ENCODE measurements around the gene ADCY5.

ADCY5 gene

DNA sequence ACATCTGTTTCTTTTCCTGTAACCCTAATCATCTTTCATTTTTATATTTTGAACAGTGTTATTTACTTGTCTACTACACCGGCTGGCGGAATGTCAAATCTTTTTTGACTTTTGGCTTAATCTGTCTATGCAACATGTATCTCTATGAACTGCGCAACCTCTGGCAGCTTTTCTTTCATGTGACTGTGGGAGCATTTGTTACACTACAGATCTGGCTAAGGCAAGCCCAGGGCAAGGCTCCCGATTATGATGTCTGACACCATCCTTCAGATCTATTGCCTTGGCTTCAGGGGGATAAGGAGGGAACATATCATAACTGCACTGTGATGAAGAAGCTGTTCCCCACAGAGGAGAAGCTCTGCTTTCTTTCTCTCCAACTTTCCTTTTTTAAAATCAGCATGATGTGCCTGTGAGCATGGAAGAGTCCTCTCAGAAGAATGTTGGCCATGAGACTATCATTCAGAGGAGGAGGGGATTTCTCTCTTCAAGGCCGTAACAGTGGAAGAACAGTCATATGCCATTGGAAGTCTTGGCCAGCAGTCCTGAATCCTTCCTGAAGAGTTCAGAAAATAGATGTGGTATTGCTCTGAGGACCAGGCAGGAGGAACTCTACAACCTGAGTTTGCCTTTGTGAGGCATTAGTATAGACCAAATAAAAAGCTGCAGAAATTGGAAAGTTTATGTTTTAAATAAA is 177.3 kb downstream of the ADCY5 start:
- TF ChIP-seq, protein P1, sequence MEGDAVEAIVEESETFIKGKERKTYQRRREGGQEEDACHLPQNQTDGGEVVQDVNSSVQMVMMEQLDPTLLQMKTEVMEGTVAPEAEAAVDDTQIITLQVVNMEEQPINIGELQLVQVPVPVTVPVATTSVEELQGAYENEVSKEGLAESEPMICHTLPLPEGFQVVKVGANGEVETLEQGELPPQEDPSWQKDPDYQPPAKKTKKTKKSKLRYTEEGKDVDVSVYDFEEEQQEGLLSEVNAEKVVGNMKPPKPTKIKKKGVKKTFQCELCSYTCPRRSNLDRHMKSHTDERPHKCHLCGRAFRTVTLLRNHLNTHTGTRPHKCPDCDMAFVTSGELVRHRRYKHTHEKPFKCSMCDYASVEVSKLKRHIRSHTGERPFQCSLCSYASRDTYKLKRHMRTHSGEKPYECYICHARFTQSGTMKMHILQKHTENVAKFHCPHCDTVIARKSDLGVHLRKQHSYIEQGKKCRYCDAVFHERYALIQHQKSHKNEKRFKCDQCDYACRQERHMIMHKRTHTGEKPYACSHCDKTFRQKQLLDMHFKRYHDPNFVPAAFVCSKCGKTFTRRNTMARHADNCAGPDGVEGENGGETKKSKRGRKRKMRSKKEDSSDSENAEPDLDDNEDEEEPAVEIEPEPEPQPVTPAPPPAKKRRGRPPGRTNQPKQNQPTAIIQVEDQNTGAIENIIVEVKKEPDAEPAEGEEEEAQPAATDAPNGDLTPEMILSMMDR (IDR thresholded peaks at IDR 0.05) = no peak

DNA sequence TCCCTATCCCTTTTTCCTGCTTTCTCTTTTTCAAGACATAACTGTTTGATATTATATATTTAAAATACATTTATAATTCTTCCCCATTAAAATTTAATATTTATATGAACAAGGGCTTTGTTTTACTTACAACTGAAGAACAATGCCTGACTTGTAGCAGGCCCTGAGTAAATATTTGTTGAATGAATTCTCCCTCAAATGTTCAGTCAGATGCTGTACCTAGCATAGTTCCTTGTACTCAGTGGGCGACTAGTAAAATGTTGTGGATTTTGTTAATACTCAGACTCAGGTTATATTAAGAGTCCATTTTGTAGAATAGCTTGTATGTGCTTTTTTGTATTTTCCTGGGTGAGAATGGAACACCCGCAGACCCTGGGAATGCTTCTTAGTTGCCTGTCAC is 178.1 kb downstream of the ADCY5 start:
- TF ChIP-seq, protein P1 (IDR thresholded peaks at IDR 0.05) = no peak

DNA sequence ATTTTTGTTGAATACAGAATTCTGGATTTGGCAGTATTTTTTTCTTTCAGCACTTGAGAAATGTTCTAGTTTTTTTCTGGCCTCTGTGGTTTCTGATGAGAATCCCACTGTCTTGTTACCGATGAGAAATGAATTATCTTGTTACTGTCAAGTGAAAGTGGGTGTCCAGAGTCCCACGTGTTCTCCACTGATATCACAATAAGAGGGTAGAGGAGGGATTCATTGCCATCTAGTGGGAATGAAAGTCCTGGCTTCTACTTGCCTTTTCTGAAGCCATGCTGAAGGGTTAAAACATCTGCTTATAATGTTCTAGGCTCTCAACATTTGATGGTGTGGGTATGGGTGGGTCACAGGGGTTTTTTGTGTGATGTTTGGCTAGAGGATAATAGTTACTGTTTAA is 181.1 kb downstream of the ADCY5 start:
- TF ChIP-seq, protein P1 (IDR thresholded peaks at IDR 0.05) = no peak

DNA sequence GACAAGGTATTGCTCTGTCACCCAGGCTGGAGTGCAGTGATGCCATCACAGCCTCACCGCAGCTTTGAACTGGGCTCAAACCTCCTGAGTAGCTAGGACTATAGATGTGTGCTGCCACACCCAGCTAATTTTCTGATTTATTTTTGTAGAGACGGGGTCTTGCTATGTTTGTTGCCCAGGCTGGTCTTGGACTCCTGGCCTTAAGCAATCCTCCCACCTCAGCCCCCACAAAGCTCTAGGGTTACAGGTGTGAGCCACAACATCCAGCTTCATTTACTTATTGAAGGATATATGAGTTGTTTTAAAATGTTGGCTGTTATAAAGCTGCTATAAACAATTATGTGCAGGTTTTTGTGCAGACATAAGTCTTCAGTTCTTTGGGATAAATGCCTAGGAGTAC is 184.9 kb downstream of the ADCY5 start:
- TF ChIP-seq, protein P1 (IDR thresholded peaks at IDR 0.05) = no peak

DNA sequence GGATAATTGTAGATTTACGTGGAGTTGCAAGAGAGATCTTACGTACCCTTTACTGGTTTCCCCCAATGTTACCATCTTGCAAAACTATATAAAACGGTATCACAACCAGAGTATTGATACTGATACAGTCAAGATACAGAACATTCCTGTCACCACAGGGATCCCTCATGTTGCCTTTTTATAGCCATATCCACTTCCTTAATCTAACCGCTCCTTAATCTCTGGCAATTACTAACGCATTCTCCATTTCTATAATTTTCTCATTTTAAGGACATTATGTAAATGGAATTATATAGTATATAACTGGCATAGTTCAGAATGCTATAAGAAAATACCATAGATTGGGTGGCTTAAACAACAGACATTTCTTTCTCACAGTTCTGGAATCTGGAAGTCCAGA is 186.0 kb downstream of the ADCY5 start:
- TF ChIP-seq, protein P1 (IDR thresholded peaks at IDR 0.05) = no peak

DNA sequence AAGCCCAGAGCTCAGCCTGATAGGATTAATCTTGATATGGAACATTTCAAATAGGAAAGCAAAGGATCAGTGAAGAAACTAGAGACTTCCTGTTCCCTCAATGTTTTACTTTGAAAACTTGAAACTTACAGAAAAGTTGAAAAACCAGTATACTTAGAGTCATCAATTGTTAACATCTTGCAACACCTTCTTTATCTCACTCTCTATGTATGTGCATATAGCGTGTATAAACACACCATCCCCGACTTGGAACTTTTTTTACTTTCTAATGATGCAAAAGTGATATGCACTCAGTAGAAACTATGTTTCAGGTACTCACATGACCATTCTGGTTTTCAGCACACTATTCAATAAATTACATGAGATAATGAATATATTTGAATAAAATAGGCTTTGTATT is 186.7 kb downstream of the ADCY5 start:
- TF ChIP-seq, protein P1 (IDR thresholded peaks at IDR 0.05) = no peak

DNA sequence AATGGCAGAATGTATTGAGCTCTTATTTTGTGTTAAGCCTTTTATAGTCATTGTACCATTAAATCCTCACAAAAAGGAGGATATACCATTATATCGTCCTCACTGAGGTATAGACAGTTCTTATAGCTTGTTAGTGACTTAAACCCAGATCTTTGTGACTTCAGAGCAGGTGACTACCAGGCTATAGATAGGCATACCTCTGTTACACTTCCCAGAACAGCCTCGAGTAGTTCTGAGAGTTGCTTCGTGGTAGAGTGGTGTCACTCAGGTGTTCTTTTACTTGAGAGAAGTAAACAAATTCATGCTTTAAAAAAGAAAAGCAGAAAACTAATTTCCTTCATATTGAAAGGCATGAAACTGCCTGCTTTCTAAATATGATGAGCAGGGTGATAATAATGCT is 187.2 kb downstream of the ADCY5 start:
- TF ChIP-seq, protein P1 (IDR thresholded peaks at IDR 0.05) = no peak
